ENCODE data around the gene DAND5. TPM values are rescaled to one million over a fixed set of nuclear protein-coding genes. Genes with fewer than 3 reads are reported as not detected.
A peak's percentile ranks its signal among the peaks of the same experiment; 100 is the strongest.

DAND5 gene
- total and polyA plus RNA-seq, 2 of the 13 experiments (the other 11 are each of a cell fraction or from before 2014, with no cell fraction given) = 0.04 TPM; not detected in 1

- BruUV-seq (replicated peaks) = no TSS peak
- DNase-seq (ENCODE audit: low spot score) = no peak
- in situ Hi-C loops (cut with HindIII; ENCODE audit: extremely low pct_ligation_motif_present, low pct_unique_long_range_greater_than_20kb) = no loop called here
- Histone ChIP-seq H3K9ac (ENCODE audit: insufficient read depth, low read depth, low read length) (peak overlapping the region; percentile 78), H3K4me1 (ENCODE audit: insufficient read depth, low read length) (peaks cover 32% of the 10 kb centered on the region), H3K9me3 (ENCODE audit: low read length) (no peaks in the 10 kb centered on the region), H2AFZ (ENCODE audit: low read length) (no peak overlapping the region), H4K20me1 (ENCODE audit: insufficient read depth, low read length) (peaks cover 4% of the 10 kb centered on the region; the same call in 1 of the 2 replicates), H3K27ac (ENCODE audit: extremely low read length, insufficient read depth, low read length) (peak overlapping the region; percentile 58), H3K79me2 (ENCODE audit: insufficient read depth, low read length) (peaks cover 29% of the 10 kb centered on the region), H3K4me2 (ENCODE audit: low read depth, low read length) (peak overlapping the region; percentile 83), H3K4me3 (replicated peaks in 1 of 3; ENCODE audit: insufficient read depth in 1 of 3, low read depth in 2 of 3, low read length in 3 of 3) (peak overlapping the region; percentile 79 to 96 (median 85); a peak in 5 of 6 replicates), H3K27me3 (ENCODE audit: control insufficient read depth in 1 of 2, insufficient read depth in 2 of 2, low read length in 2 of 2) (no peaks in the 10 kb centered on the region), H3K36me3 (replicated peaks in 1 of 2; ENCODE audit: control insufficient read depth in 1 of 2, insufficient read depth in 2 of 2, low read length in 2 of 2) (peaks cover 3 to 10% of the 10 kb centered on the region in 2 experiments; a peak in 4 of 5 replicates)
- intact Hi-C loops (cut with micrococcal nuclease; ENCODE audit: unreplicated experiment) = no loop called here
- ATAC-seq = peak; percentile 43
- CTCF ChIA-PET (ENCODE audit: low intra/inter-chr PET ratio, low total read pairs) = no interaction called here
- WGBS (ENCODE audit: low lambda C conversion rate) = 0% methylated on average over 7 of the region's 129 CpGs
- POLR2A ChIA-PET = interaction anchor here (1.4 to 2.1 kb wide), 2 partner anchors 10 to 65 kb away, joined by 9 to 13 read pairs; no protein-coding TSS in a partner anchor
- FAIRE-seq = no peak
- TF ChIP-seq HOXA5 (CRISPR knock-in tag; IDR thresholded peaks at IDR 0.05) = no peak
- 0 out of 2 replicates have a peak, but pooled peaks have one; percentile 12 for TF ChIP-seq MTERF4 (CRISPR knock-in tag; IDR thresholded peaks at IDR 0.05)
- TF ChIP-seq E2F2 (CRISPR knock-in tag; IDR thresholded peaks at IDR 0.05; ENCODE audit: borderline replicate concordance) = no peak
- TF ChIP-seq ZNF414 (CRISPR knock-in tag; IDR thresholded peaks at IDR 0.05) = peak; percentile 25; the same call in 1 of the 2 replicates
- TF ChIP-seq HIC2 (CRISPR knock-in tag; IDR thresholded peaks at IDR 0.05; ENCODE audit: low read depth) = peak; percentile 23; the same call in 1 of the 2 replicates
- 0 out of 2 replicates have a peak, but pooled peaks have one; percentile 1 for TF ChIP-seq MYNN (CRISPR knock-in tag; IDR thresholded peaks at IDR 0.05; ENCODE audit: low read depth)
- no peak for TF ChIP-seq RERE (CRISPR knock-in tag; IDR thresholded peaks at IDR 0.05; ENCODE audit: low read depth)
- peak; percentile 59; the same call in 1 of the 2 replicates for TF ChIP-seq ZNF446 (CRISPR knock-in tag; IDR thresholded peaks at IDR 0.05)
- TF ChIP-seq ZNF225 (CRISPR knock-in tag; IDR thresholded peaks at IDR 0.05) = peak; percentile 18; the same call in 1 of the 2 replicates
Measured at GRCh38 chr19:12995596-12996405, 26.4 kb downstream of the DAND5 start.

All from HepG2 (cell line).